ENCODE measurements around the gene TRIO. TPM values are rescaled to one million over a fixed set of nuclear protein-coding genes. Genes with fewer than 3 reads are reported as not detected.
A peak's percentile ranks its signal among the peaks of the same experiment; 100 is the strongest.

TRIO gene
- total RNA-seq, 4 donors from 2014 or later = 186 to 388 (median 285) TPM

DNA sequence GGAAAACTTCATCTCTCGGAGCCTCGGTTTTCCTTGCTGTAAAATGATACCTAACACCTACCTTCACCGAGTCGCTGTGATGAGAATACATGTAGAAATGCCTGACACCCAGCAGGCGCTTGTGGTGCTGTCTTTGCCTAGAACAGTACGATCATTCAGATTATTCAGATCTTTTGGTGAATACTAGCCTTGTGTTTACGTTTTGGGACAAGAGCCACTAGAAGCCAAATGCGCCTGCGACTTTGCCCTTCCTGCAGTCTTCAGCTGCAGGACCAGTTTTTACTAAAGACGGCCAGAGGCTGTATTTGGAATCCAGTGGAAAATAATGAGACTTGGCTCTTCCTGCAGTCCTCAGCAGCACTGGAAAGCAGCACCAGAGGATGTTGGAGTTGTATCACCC is 189.6 kb downstream of the TRIO start:
- Histone ChIP-seq H3K4me1 (no peaks in the 10 kb centered on the region), H3K36me3 (peaks cover 0 to 17% (median 5%) of the 10 kb centered on the region in 4 donors), H3K27me3 (no peaks in the 10 kb centered on the region), H3K9me3 (no peaks in the 10 kb centered on the region), H3K27ac (no peak overlapping the region), H3K4me3 (no peak overlapping the region)
- WGBS, 2 donors (ENCODE audit: low coverage in 1 of 2) = 90 to 97% methylated on average over 6 to 10 of the region's 10 CpGs
- DNase-seq = no peak
- intact Hi-C loops (cut with DNase I; ENCODE audit: low total_unique reads) (no loop called here), in situ Hi-C loops (cut with MboI; ENCODE audit: low pct_ligation_motif_present in 1 of 4, low pct_unique_long_range_greater_than_20kb in 1 of 4, low sequenced_read_pairs in 3 of 4) (no loop called here)
- TF ChIP-seq POLR2A (IDR thresholded peaks at IDR 0.05) = no peak

DNA sequence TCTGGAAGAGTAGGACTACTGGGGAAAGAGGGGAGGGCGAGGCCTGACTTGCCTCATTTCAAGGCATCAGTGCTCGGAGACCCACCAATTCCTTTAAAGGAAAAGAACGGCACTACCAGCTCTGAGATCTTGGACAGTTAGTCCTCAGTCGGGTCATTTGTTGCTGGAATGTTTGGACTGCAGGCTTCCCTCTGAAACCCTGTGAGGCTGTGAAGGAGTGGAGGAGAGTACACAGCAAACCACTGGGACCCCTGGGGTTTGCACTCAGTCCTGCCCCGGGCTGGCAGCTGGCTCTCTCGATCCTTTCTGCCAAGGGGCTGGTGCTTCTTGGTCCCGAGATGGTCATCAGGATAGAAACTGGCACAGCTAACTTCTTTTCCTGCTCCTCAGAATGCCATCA is 194.5 kb downstream of the TRIO start:
- Histone ChIP-seq H3K36me3 (peaks cover 0 to 18% (median 6%) of the 10 kb centered on the region in 4 donors), H3K4me3 (no peak overlapping the region), H3K27ac (no peak overlapping the region), H3K4me1 (peaks cover 0 to 16% (median 1%) of the 10 kb centered on the region in 4 donors), H3K9me3 (no peaks in the 10 kb centered on the region), H3K27me3 (no peaks in the 10 kb centered on the region)
- 93% methylated on average over 7 of the region's 7 CpGs; no CpG with 5 or more reads in 1 of the 2 donors for WGBS, 2 donors (ENCODE audit: low coverage in 1 of 2)
- in situ Hi-C loops (cut with MboI; ENCODE audit: low pct_ligation_motif_present in 1 of 4, low pct_unique_long_range_greater_than_20kb in 1 of 4, low sequenced_read_pairs in 3 of 4) (no loop called here), intact Hi-C loops (cut with DNase I; ENCODE audit: low total_unique reads) (no loop called here)
- TF ChIP-seq, protein P1, sequence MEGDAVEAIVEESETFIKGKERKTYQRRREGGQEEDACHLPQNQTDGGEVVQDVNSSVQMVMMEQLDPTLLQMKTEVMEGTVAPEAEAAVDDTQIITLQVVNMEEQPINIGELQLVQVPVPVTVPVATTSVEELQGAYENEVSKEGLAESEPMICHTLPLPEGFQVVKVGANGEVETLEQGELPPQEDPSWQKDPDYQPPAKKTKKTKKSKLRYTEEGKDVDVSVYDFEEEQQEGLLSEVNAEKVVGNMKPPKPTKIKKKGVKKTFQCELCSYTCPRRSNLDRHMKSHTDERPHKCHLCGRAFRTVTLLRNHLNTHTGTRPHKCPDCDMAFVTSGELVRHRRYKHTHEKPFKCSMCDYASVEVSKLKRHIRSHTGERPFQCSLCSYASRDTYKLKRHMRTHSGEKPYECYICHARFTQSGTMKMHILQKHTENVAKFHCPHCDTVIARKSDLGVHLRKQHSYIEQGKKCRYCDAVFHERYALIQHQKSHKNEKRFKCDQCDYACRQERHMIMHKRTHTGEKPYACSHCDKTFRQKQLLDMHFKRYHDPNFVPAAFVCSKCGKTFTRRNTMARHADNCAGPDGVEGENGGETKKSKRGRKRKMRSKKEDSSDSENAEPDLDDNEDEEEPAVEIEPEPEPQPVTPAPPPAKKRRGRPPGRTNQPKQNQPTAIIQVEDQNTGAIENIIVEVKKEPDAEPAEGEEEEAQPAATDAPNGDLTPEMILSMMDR (IDR thresholded peaks at IDR 0.05) = no peak
- TF ChIP-seq POLR2A (IDR thresholded peaks at IDR 0.05) = no peak
- no peak for TF ChIP-seq POLR2AphosphoS5 (IDR thresholded peaks at IDR 0.05)
- TF ChIP-seq EP300 (IDR thresholded peaks at IDR 0.05; ENCODE audit: low read depth) = no peak
- DNase-seq = no peak

DNA sequence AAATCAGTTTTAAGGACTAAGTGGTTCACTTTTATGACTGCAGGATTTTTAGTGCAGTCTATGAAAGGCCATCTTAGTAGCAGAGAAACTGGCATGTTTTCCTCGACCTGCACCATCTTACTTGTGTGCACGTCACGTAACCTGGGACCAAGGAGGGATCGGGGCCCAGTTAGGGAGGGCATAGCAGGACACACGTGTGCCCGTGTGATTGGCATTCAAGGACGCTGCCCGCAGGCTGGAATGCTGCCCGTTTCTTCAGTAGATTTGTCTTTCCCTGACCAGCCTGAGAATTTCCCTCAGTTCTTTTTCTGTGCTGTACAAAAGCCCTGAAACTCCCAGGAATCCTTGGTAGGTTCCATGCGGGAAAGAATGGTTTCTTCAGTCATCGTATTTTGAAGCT is 196.3 kb downstream of the TRIO start:
- Histone ChIP-seq H3K27me3 (no peaks in the 10 kb centered on the region), H3K4me1 (peaks cover 0 to 16% (median 1%) of the 10 kb centered on the region in 4 donors), H3K27ac (no peak overlapping the region), H3K36me3 (peaks cover 0 to 18% (median 8%) of the 10 kb centered on the region in 4 donors), H3K9me3 (no peaks in the 10 kb centered on the region), H3K4me3 (no peak overlapping the region)
- intact Hi-C loops (cut with DNase I; ENCODE audit: low total_unique reads) (no loop called here), in situ Hi-C loops (cut with MboI; ENCODE audit: low pct_ligation_motif_present in 1 of 4, low pct_unique_long_range_greater_than_20kb in 1 of 4, low sequenced_read_pairs in 3 of 4) (no loop called here)
- 80 to 85% methylated on average over 8 to 11 of the region's 11 CpGs for WGBS, 2 donors (ENCODE audit: low coverage in 1 of 2)
- TF ChIP-seq EP300 (IDR thresholded peaks at IDR 0.05; ENCODE audit: low read depth) (no peak), POLR2AphosphoS5 (IDR thresholded peaks at IDR 0.05) (no peak), POLR2A (IDR thresholded peaks at IDR 0.05) (no peak)
- TF ChIP-seq, protein P1 (IDR thresholded peaks at IDR 0.05) = no peak
- DNase-seq = no peak

DNA sequence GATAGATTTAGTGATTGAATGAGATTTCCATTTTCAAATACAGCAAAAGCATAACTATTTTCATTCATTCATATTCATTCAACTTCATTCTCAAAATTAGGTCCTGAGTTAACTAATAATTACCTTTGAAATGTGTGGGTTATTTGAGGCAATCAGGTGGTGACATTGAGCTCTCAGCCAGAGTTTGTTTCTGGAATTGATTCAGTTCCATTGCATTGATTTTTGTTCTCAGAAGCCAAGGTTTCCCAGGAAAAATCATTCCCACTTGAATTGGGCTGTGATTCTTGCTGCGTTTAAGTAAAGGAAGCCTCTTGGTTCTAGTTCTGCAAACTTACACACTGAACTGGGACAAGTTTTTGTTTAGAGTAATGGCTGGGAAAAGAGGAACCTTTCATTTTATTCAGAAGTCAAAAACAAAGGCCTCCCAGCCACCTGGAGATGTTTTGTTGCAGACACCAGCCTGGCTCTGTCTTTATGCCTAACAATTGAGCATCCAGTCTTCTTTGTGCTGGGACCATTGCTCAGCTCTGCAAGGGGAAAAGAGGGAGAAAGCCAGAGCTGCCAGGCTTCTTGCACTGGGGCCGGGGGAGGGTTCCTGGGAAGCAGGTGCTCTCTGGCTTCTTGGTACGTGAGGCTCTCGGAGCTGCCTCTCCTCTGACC is 198.6 kb downstream of the TRIO start:
- TF ChIP-seq POLR2AphosphoS5 (IDR thresholded peaks at IDR 0.05) (no peak), POLR2A (IDR thresholded peaks at IDR 0.05) (no peak), EP300 (IDR thresholded peaks at IDR 0.05; ENCODE audit: low read depth) (no peak)
- TF ChIP-seq, protein P1 (IDR thresholded peaks at IDR 0.05) = no peak
- no peak for DNase-seq
- H3K27me3 ChIP-seq = no peaks in the 10 kb centered on the region
- intact Hi-C loops (cut with DNase I; ENCODE audit: low total_unique reads) (no loop called here), in situ Hi-C loops (cut with MboI; ENCODE audit: low pct_ligation_motif_present in 1 of 4, low pct_unique_long_range_greater_than_20kb in 1 of 4, low sequenced_read_pairs in 3 of 4) (no loop called here)
- peaks cover 0 to 16% (median 1%) of the 10 kb centered on the region in 4 donors for H3K4me1 ChIP-seq
- peaks cover 0 to 27% (median 5%) of the 10 kb centered on the region in 4 donors for H3K36me3 ChIP-seq
- no peak overlapping the region for H3K4me3 ChIP-seq
- peak overlapping the region in 1 of 4 donors; percentile 15 for H3K27ac ChIP-seq
- H3K9me3 ChIP-seq = no peaks in the 10 kb centered on the region
- WGBS, 2 donors (ENCODE audit: low coverage in 1 of 2) = 66 to 75% methylated on average over 1 to 4 of the region's 4 CpGs

All from transverse colon (tissue), 4 donors.